GM23248 (cell line): ENCODE data around the gene COL13A1.

ENCODE experiments used
- EZH2 ChIP-seq: fragments of 200-600 bp; sonication (generic); IDR thresholded peaks from 2 replicates; pipeline ENCODE4 v1.6.1; 2018; ENCODE audit warnings: antibody characterized with exemption, mild to moderate bottlenecking; ENCODE audit not compliant: insufficient read depth, poor library complexity, severe bottlenecking
- EZH2phosphoT487 ChIP-seq: fragments of 200-600 bp; sonication (generic); IDR thresholded peaks from 2 replicates; pipeline ENCODE4 v1.6.1; 2018; ENCODE audit warnings: antibody characterized with exemption, moderate library complexity, mild to moderate bottlenecking, low read depth; ENCODE audit not compliant: insufficient read depth

- TF ChIP-seq EZH2, result no peak
- TF ChIP-seq EZH2phosphoT487, result no peak
These were observed 26.6 kb downstream of the COL13A1 start for GRCh38 chr10:69828144-69828870.
